GM19438 (cell line): ENCODE results near the gene NRAS.

Experiments
- ATAC-seq: cut with Tn5 transposase; IDR thresholded peaks from one replicate; pipeline ENCODE4 v1.9.1; 2021; ENCODE audit warnings: low read depth; ENCODE audit not compliant: unreplicated experiment

NRAS gene

DNA sequence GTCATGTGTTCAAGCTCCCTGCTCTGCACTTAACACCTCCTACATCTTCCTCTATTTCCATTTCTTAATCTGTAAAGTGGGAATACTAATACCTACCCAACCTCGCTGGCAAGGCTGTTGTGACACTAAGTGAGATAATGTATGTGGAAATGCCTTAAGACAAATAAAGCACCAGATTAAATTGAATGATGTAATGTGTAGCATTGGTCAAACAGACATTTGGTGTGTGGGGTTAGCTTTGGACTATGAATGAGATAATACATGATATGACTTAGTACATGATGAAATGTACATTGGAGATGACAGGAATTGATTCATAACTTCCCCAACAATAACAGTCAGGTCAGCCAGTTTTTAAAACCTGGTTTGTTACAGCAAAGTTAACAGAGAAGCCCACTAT is 26.4 kb downstream of the NRAS start:
- no peak for ATAC-seq

- no peak for ATAC-seq
These were observed 28.0 kb downstream of the NRAS start for GRCh38 chr1:114688526-114688925.

DNA sequence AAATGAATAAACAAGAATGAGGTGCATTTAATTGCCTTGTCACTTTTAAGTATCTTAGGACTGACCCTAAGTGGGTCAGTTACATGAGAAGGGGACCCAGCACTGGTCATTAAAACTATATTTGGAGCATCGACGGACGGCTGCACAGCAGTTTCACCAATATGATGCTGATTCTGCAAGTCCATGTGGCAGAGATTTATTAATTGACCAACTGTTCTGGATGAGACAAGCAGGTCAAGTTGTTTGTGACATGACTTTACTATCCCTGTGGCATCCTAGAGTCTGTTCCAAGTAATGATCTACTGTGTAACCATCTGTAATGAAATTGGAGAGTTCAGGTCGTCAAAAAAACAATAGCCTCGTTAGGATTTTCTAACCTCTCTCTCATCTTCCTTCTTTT is 30.7 kb downstream of the NRAS start:
- no peak for ATAC-seq

GRCh38 chr1:114677691-114678090 is 38.9 kb downstream of the NRAS start:
- no peak for ATAC-seq

DNA sequence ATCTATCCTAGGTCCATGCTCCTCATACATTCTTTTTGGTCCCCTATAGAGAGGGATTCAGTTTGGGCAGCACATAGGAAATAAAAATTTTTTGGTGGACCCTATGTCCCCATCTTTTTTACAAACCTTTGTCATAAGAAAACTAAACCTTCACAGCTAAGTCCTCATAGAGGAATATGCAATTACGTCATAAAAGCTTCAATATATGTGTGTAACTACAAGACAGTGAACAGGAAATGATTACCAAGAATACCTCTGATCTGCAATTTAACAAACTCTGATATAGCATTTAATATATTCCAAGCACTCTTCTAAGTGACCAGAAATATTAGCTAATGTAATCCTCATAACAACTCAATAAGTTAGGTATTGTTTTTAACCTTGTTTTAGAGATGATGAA is 40.5 kb downstream of the NRAS start:
- ATAC-seq: no peak

GRCh38 chr1:114671939-114672275 is 44.7 kb downstream of the NRAS start:
- no peak for ATAC-seq

DNA sequence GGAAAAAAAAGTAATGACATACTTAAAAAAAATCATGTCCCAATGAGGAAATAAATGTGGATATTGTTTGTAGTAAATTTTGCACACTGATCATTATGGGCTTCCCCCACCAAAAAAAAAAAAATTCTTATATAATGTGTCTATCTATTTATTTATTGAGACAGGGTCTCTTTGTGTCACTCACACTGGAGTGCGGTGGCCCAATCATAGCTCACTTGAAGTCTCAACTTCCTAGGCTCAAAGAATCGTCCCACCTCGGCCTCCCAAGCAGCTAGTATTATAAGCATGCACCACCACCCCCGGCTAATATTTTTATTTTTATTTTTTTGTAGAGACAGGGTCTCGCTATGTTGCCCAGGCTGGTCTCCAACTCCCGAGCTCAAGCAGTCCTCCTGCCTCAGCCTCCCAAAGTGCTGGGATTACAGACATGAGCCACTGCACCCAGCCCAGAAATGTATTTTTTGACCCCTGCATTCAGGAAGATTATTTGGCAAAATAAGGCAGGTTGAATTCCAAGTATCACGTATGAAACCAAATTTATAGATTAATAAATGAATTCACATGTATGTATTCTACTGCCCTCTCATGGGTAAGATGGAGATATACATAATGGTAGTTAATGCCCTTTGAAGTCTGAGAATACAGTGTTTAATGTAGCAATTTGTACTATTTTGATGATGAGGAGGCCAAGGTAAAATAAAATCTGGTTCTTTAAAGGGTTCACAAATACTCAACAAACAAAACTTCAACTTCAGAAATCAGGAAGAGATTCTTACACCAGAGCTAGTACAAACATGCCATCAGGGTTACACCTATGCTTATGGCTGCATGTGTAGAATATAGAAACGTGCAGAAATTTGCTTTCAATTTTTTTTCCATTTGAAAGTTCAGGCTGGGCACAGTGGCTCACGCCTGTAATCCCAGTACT is 45.3 kb downstream of the NRAS start:
- no peak for ATAC-seq

DNA sequence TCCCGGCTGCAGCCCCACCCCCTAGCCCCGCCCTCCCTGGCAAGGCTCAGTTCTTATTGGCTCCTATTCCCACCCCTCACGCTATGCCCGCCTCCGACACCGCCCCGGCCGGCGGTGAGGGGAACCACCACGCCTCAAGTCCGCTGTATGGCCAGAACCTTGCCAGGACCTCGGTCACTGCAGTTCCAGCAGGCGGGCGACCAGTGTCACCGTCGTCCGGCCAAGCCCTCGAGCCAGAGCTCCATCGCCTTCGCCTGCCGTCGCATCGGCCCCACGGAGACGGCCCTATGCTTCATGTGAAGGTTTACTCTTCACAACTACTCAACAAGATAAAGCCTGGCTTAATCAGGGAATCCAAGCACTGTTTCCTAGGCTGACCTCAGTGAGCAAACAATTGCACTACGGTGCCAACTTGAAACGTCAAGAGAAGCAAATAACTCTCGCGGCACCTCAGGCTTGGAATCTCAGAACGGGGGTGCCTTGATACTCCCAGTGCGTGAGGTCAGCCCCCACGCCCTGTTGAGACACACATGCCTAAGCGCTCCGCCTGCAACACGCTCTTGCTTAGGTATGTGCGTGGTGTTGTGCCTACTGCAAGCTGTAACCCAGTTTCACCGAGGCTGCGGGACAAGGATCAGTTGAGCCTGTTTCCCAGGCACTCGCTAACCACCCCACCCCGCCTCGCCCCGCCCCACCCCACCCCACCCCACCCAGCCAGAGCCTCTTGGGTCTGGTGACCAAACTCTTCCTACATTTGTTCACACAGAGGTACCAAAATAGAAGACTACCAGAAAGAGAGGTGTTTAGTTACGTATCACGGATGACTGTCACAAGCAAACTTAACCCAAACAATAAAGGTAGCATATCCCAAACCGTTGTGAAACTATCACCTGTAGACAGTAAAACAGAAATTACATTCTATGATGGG is 46.2 kb downstream of the NRAS start:
- ATAC-seq: peak; percentile 98

DNA sequence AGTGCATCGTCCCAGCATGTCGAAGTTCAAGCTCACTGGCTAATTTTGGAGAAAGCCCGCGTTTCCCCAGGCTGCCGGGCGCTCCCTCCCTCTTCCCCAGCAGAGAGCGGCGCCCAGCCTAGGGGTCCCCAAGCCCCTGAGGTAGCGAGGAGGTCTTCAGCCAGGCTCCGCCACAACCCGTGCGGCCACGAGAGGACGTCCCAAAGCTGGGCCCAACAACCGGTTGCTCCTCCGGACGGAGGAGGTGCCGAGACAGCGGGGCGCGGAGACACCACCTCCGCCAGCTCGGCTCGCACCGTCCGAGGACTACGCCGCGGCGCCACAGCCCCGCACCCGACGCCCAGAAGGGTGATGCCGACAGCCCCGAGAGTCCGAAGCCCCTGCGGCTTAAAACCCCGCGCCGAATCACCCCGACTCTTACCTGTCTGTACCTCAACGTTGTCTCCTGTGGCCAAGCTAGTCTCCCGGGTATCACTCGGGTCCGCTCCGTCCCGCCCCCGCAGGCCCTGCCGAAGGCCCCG is 46.9 kb downstream of the NRAS start, which contains the start of gene DENND2C:
Gene DENND2C (minus strand): TSS at position 488 of the 521 bp plus-strand sequence. CDS start 44,065 bp downstream, outside the sequence.
- peak; percentile 67 for ATAC-seq

- ATAC-seq: no peak
These were observed 47.6 kb downstream of the NRAS start for GRCh38 chr1:114668784-114669561.

DNA sequence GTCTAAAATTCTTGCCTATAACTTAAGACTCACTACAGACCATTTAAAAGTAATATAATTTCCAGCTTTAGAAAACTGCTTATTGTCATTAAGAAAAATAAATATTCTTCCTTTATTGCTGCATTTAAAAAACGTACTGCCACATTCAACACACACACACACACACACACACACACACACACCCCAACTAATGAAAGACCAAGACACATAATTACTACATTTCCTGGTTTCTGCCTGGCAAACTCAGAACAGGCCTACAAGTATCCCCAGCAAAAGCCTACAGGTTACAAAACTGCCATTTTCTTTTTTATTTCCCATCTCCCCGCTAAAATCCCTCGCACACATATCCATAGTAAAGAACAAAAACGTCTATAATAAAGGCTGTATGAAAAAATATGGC is 48.2 kb downstream of the NRAS start:
- no peak for ATAC-seq

- ATAC-seq: no peak
These were observed 49.6 kb downstream of the NRAS start for GRCh38 chr1:114666954-114667353.

DNA sequence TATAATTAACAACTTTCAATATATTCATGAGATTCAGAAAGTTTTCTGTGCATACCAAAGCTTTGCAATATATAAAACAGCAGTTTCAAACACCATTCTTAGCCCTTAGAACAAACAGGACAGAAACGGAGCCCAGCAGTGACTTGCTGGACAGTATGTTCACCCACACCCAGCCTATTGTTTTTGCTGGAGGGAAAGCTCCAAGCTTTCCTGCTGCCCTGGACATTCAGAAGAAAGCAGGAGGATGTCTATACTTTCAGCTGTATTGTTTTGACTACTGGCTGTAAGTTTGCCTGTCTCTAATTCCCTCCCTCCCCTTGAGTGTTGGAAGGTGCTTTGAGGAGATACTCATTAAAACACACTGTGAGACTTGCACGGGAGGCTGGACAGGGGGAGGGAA is 56.3 kb downstream of the NRAS start:
- ATAC-seq: no peak
